K562 (cell line): Measurements from ENCODE around the gene TCF19. TPM values are rescaled to one million over a fixed set of nuclear protein-coding genes. Genes with fewer than 3 reads are reported as not detected.
A peak's percentile ranks its signal among the peaks of the same experiment; 100 is the strongest.

ENCODE experiments used
- ATAC-seq: fragments of 200-7000 bp; cut with Tn5 transposase; 3 replicates; pipeline ENCODE4 v1.9.1; 2020; ENCODE audit warnings: moderate library complexity
- BruUV-seq: library from RNA; stranded (reverse); fragments of 400-500 nt; replicated peaks from 2 replicates; lab custom pipeline; 2021; lab: Mats Ljungman, UMichigan
- CTCF ChIA-PET: fragments of 300-600 bp; formaldehyde crosslinking; extraction: SDS; loops from one replicate; lab custom pipeline; 2021; ENCODE audit warnings: low intra/inter-chr PET ratio; lab: Yijun Ruan, JAX
- POLR2A ChIA-PET: fragments of 300-600, 350-650 bp; sonication (Branson Sonifier 250); formaldehyde crosslinking; extraction: SDS; loops from one replicate; lab custom pipeline; 2021; ENCODE audit warnings: antibody characterized with exemption, inconsistent platforms; lab: Yijun Ruan, JAX
- DNase-seq, 4 experiments: peaks; one replicate each; pipeline versions ENCODE4 v3.0.0 to v3.0.0-alpha.2; 2011 to 2018; ENCODE audit warnings: low spot score in 3 of 4, mixed read lengths in 3 of 4; ENCODE audit errors: extremely low read depth in 1 of 4
- FAIRE-seq: peaks from 2 replicates; lab custom pipeline; 2011; peaks lifted over from hg19 to GRCh38; lab: Jason Lieb, UNC
- H2AFZ ChIP-seq: 2 replicates; pipeline ENCODE4 v1.6.0; 2011; ENCODE audit warnings: low read depth, low read length, control low read depth, inconsistent platforms
- H3K27ac ChIP-seq: fragments of 200-600 bp; 3 replicates; pipeline ENCODE4 v1.8.0; 2011; ENCODE audit warnings: low read depth, mild to moderate bottlenecking, control low read depth, inconsistent platforms, low read length, moderate library complexity, mixed read lengths; ENCODE audit errors: extremely low read depth
- H3K27me3 ChIP-seq, 2 experiments: fragments of 300-600 bp in 1 of 2; 2 replicates in 1 of 2; 3 replicates in 1 of 2; pipeline versions ENCODE4 v1.6.0 to v1.8.0; 2011; ENCODE audit warnings: inconsistent platforms in 2 of 2, low read length in 2 of 2, mild to moderate bottlenecking in 1 of 2, mixed read lengths in 1 of 2, moderate library complexity in 1 of 2; ENCODE audit not compliant: control insufficient read depth in 2 of 2, insufficient read depth in 2 of 2
- H3K36me3 ChIP-seq: fragments of 300-600 bp; 3 replicates; pipeline ENCODE4 v1.8.0; 2011; ENCODE audit warnings: mild to moderate bottlenecking, low read length, inconsistent platforms; ENCODE audit not compliant: control insufficient read depth, insufficient read depth
- H3K4me1 ChIP-seq, 2 experiments: fragments of 200-600 bp in 1 of 2; replicated peaks in 1 of 2; 2 replicates in 1 of 2; 3 replicates in 1 of 2; pipeline versions ENCODE4 v1.5.1 to v1.8.0; 2011; ENCODE audit warnings: inconsistent platforms in 2 of 2, low read length in 2 of 2, mild to moderate bottlenecking in 1 of 2, mixed read lengths in 1 of 2, moderate library complexity in 1 of 2; ENCODE audit not compliant: control insufficient read depth in 2 of 2, insufficient read depth in 2 of 2
- H3K4me2 ChIP-seq: 2 replicates; pipeline ENCODE4 v1.6.1; 2011; ENCODE audit warnings: low read length, control low read depth, inconsistent platforms, mixed read lengths; ENCODE audit not compliant: insufficient read depth
- H3K4me3 ChIP-seq: fragments of 200-600 bp; sonication (generic), shearing (Covaris generic); 2 replicates; pipeline ENCODE4 v1.5.1; 2016; ENCODE audit warnings: control low read depth, inconsistent platforms
- H3K79me2 ChIP-seq: fragments of 200-600 bp; 3 replicates; pipeline ENCODE4 v1.8.0; 2011; ENCODE audit warnings: low read length, inconsistent platforms; ENCODE audit not compliant: control insufficient read depth, insufficient read depth
- H3K9ac ChIP-seq, 2 experiments: 2 replicates each; pipeline versions ENCODE4 v1.6.0 to v1.6.1; 2011; ENCODE audit warnings: low read depth in 2 of 2, low read length in 2 of 2, control low read depth in 1 of 2, inconsistent platforms in 1 of 2, mild to moderate bottlenecking in 1 of 2, mixed read lengths in 1 of 2; ENCODE audit not compliant: insufficient read depth in 1 of 2
- H3K9me1 ChIP-seq: one replicate; pipeline ENCODE4 v1.6.0; 2011; ENCODE audit warnings: inconsistent platforms, mild to moderate bottlenecking, low read length, moderate library complexity; ENCODE audit not compliant: control insufficient read depth, insufficient read depth
- H3K9me3 ChIP-seq: replicated peaks from 2 replicates; pipeline ENCODE4 v1.5.1; 2011; ENCODE audit warnings: low read depth, low read length, inconsistent platforms; ENCODE audit not compliant: control insufficient read depth, insufficient read depth
- H4K20me1 ChIP-seq: replicated peaks from 2 replicates; pipeline ENCODE4 v1.6.1; 2011; ENCODE audit warnings: low read length, inconsistent platforms, mixed read lengths; ENCODE audit not compliant: control insufficient read depth, insufficient read depth
- ELK3 ChIP-seq: fragments of 450-650 bp; formaldehyde crosslinking; IDR thresholded peaks from 2 replicates; pipeline ENCODE4 v1.4.0; 2020; ENCODE audit warnings: mild to moderate bottlenecking
- GABPA ChIP-seq: fragments of 200-800 bp; sonication (Bioruptor generic); conservative IDR thresholded peaks from 2 replicates; pipeline ENCODE4 v1.6.1; 2016; ENCODE audit warnings: low read depth, missing genetic modification characterization, missing compliant biosample characterization
- PHB2 ChIP-seq: fragments of 450-650 bp; IDR thresholded peaks from 2 replicates; pipeline ENCODE4 v1.6.1; 2017; ENCODE audit warnings: low read depth
- POU5F1 ChIP-seq: fragments of 150-350 bp; IDR thresholded peaks from 2 replicates; pipeline ENCODE4 v1.6.1; 2014; ENCODE audit warnings: borderline replicate concordance, low read length, low read depth, mild to moderate bottlenecking; ENCODE audit not compliant: partially characterized antibody
- RNF2 ChIP-seq: sonication (generic); IDR thresholded peaks from 2 replicates; pipeline ENCODE4 v1.6.1; 2016
- SETDB1 ChIP-seq: IDR thresholded peaks from one replicate; pipeline ENCODE4 v1.6.1; 2012; ENCODE audit warnings: low read length, control low read depth, inconsistent platforms
- ZNF318 ChIP-seq, 2 experiments: fragments of 450-650 bp; IDR thresholded peaks; 2 replicates each; pipeline ENCODE4 v1.6.1; 2016; ENCODE audit warnings: mild to moderate bottlenecking in 2 of 2, borderline replicate concordance in 1 of 2, low read depth in 1 of 2, moderate library complexity in 1 of 2
- WGBS: fragments of 100-300 bp; shearing (Covaris generic); methylation state at CpG from one replicate; pipeline ENCODE4 v1.1.6; 2016; ENCODE audit warnings: low coverage, mixed read lengths; ENCODE audit not compliant: insufficient coverage; ENCODE audit errors: missing lambda C conversion rate; 5-methylcytosine and 5-hydroxymethylcytosine counted together
- in situ Hi-C: fragments of 300-500 bp; cut with MboI; formaldehyde crosslinking; loops from 4 replicates; pipeline ENCODE4 v1.15.0; 2018; ENCODE audit warnings: inconsistent platforms, mixed read lengths
- intact Hi-C: fragments of 100-400 bp; cut with micrococcal nuclease; formaldehyde crosslinking; loops from 2 replicates; pipeline ENCODE4 v1.14.2; 2022
- polyA plus RNA-seq, 8 experiments: library from polyadenylated mRNA; depleted of rRNA in 4 of 8; stranded (reverse) in 5 of 8; unstranded in 3 of 8; fragments of >200 nt; fragmentation: Nextera tagmentation in 2 of 8; fragmentation: Illumina TruSeq in 1 of 8; extraction: Ambion mirVana in 2 of 8; extraction: Trizol in 1 of 8; gene quantifications; 2 replicates each; pipeline versions ENCODE4 v1.2.1 to v1.2.3, GENCODE V29; 2011 to 2014; ENCODE audit warnings: inconsistent platforms in 1 of 8, missing spikeins in 1 of 8
- total RNA-seq, 7 experiments: library from RNA; depleted of rRNA in 6 of 7; stranded (reverse); fragments of >200 nt in 6 of 7; fragmentation: Illumina TruSeq in 2 of 7; extraction: Trizol in 2 of 7; gene quantifications; 2 replicates each; pipeline versions ENCODE4 v1.2.1 to v1.2.3, GENCODE V29; 2011 to 2021; ENCODE audit warnings: low replicate concordance in 1 of 7
- TF ChIP-seq, protein P1 (sequence below): sonication (generic); formaldehyde crosslinking; IDR thresholded peaks from 2 replicates; pipeline ENCODE4 v1.8.1; 2023; ENCODE audit warnings: mild to moderate bottlenecking, missing genetic modification reagents
- TF ChIP-seq, protein P2 (sequence below): fragments of 250-450 bp; sonication (Bioruptor Pico); IDR thresholded peaks from 2 replicates; pipeline ENCODE4 v1.6.1; 2021; ENCODE audit warnings: mild to moderate bottlenecking

Gene TCF19
- total and polyA plus RNA-seq, 9 of the 15 experiments (the other 6 are each of a cell fraction or from before 2014, with no cell fraction given) = 4.2 to 42.5 (median 25.7) TPM

GRCh38 chr6:31121131-31121790, 37.1 kb upstream of the TCF19 start:
- H3K27me3 ChIP-seq = peaks cover 47 to 88% of the 10 kb centered on the region in 2 experiments
- TF ChIP-seq POU5F1 = no peak
- no peak for TF ChIP-seq PHB2
- TF ChIP-seq, protein P1, sequence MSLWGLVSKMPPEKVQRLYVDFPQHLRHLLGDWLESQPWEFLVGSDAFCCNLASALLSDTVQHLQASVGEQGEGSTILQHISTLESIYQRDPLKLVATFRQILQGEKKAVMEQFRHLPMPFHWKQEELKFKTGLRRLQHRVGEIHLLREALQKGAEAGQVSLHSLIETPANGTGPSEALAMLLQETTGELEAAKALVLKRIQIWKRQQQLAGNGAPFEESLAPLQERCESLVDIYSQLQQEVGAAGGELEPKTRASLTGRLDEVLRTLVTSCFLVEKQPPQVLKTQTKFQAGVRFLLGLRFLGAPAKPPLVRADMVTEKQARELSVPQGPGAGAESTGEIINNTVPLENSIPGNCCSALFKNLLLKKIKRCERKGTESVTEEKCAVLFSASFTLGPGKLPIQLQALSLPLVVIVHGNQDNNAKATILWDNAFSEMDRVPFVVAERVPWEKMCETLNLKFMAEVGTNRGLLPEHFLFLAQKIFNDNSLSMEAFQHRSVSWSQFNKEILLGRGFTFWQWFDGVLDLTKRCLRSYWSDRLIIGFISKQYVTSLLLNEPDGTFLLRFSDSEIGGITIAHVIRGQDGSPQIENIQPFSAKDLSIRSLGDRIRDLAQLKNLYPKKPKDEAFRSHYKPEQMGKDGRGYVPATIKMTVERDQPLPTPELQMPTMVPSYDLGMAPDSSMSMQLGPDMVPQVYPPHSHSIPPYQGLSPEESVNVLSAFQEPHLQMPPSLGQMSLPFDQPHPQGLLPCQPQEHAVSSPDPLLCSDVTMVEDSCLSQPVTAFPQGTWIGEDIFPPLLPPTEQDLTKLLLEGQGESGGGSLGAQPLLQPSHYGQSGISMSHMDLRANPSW (CRISPR knock-in tag) = no peak
- no peak for TF ChIP-seq RNF2
- TF ChIP-seq, protein P2, sequence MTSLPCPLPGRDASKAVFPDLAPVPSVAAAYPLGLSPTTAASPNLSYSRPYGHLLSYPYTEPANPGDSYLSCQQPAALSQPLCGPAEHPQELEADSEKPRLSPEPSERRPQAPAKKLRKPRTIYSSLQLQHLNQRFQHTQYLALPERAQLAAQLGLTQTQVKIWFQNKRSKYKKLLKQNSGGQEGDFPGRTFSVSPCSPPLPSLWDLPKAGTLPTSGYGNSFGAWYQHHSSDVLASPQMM = no peak
- TF ChIP-seq SETDB1 = no peak
- TF ChIP-seq ELK3 (CRISPR knock-in tag) = no peak
- TF ChIP-seq ZNF318 (IDR thresholded peaks at IDR 0.05; ENCODE audit: borderline replicate concordance in 1 of 2, low read depth in 1 of 2) = no peak
- no peak for TF ChIP-seq GABPA (tag)

More at GRCh38 chr6:31121131-31121790, 37.1 kb upstream of the TCF19 start:
- no peak for DNase-seq
- H3K27ac ChIP-seq = no peak overlapping the region
- H3K4me2 ChIP-seq = no peak overlapping the region
- H3K9me3 ChIP-seq = no peaks in the 10 kb centered on the region
- no peak for FAIRE-seq
- H3K9me1 ChIP-seq = no peaks in the 10 kb centered on the region
- intact Hi-C loops = no loop called here
- under 1% methylated on average over 9 of the region's 12 CpGs for WGBS
- BruUV-seq = no TSS peak
- H3K9ac ChIP-seq = peak overlapping the region in 1 of 2 experiments; percentile 6; a peak in 1 of 4 replicates
- ChIA-PET POLR2A (no interaction called here), CTCF (no interaction called here)
- peaks cover 4% of the 10 kb centered on the region; the same call in 1 of the 2 replicates for H4K20me1 ChIP-seq
- no peaks in the 10 kb centered on the region for H3K36me3 ChIP-seq
- no peaks in the 10 kb centered on the region for H3K79me2 ChIP-seq
- in situ Hi-C loops = no loop called here
- H3K4me1 ChIP-seq = peaks cover 0 to 17% of the 10 kb centered on the region in 2 experiments; a peak in 2 of 5 replicates
- no peak overlapping the region for H3K4me3 ChIP-seq
- no peak for ATAC-seq
- H2AFZ ChIP-seq = no peak overlapping the region
